CD4-positive, alpha-beta T cell treated with Interleukin-2 at 100 ng/mL for 4 hours (primary cell): ENCODE measurements around the gene DEPP1.

ENCODE experiments used
- DNase-seq: peaks from one replicate; pipeline ENCODE4 v3.0.0-alpha.2; 2020; ENCODE audit warnings: low spot score

The DEPP1 gene

DNA sequence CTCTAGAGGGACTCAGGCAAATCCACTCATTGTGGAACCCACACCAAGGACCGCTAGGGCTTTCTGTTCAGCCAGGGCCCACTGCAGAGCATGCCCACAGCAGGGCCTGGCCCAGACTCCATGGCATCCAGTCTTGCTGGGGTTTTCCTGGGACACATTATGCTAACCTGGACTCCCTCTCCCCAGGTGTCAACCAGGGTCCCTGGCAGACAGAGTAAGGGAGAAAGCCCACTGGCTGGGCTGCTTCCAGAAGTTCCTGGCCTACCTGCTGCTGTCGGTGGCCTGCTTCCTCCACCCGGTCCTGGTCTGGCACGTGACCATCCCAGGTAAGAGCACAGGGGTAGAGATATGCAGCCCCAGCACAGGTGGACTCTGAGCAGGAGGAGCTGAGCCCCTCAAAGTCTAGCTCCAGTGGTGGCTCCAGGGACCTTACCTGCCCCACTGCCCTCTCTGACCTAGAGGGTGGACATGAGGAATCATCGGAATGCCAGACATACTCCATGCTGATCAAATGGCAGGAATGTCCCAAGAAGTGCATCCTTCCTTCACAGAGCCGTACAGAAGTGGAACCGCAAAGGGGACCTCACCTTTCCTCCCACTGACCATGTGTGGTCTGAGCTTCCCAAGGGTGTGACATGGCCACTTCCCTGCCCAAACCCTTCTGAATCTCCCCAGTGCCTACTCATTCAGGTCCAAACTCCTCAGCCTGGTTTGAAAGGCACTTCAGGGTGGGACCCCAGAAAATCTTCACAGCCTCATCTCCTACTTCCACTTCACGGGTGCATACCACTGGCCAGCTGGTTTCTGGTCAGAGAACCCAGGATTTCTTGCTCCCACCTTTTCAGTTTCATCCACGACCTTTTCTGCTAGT, 44.9 kb downstream of the DEPP1 start:
- DNase-seq, result no peak

DNA sequence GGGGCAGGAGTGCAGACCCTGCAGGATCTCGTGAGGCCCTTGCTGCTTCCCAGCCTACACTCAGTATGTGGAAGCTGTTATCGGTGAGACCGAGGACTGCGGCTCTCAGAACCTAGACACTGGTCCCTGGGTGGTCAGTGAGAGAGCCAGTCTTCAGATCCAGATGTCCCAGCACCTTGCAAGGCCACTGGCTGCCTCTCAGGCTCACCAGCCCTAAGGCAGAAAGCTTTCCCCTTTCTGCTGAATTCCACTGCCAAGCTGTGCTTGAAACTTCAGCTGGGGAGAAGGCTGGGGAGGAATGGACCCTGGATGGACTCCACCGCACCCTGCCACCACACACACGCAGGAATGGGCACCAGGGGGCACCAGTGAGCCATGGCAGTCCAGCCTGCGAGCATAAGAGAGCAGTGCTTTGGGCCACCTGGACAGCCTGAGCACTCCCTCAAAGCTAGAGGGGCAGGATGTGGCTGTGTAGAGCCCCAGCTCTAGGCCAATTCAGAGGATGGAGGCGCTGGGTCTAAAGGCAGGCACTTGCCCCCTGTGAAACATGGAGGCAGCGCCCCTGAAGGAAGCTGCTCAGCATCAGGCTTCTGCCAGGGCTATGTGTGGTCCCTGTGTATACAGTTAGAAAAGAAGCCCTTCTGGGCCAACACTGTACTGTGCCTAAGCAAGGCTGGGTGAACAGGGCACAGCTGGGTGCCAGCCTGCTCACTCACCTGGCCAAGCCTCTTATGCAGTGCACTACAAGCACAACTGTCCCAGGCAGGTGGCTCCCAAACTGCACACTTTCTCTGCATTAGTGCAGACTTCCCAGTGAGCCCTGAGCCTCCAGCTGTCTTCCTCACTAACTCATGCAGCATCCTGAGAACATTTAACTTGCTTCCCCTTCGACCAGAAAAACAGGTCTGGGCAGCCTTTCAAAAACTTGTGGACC, 45.8 kb downstream of the DEPP1 start:
- peak; percentile 82 for DNase-seq

DNA sequence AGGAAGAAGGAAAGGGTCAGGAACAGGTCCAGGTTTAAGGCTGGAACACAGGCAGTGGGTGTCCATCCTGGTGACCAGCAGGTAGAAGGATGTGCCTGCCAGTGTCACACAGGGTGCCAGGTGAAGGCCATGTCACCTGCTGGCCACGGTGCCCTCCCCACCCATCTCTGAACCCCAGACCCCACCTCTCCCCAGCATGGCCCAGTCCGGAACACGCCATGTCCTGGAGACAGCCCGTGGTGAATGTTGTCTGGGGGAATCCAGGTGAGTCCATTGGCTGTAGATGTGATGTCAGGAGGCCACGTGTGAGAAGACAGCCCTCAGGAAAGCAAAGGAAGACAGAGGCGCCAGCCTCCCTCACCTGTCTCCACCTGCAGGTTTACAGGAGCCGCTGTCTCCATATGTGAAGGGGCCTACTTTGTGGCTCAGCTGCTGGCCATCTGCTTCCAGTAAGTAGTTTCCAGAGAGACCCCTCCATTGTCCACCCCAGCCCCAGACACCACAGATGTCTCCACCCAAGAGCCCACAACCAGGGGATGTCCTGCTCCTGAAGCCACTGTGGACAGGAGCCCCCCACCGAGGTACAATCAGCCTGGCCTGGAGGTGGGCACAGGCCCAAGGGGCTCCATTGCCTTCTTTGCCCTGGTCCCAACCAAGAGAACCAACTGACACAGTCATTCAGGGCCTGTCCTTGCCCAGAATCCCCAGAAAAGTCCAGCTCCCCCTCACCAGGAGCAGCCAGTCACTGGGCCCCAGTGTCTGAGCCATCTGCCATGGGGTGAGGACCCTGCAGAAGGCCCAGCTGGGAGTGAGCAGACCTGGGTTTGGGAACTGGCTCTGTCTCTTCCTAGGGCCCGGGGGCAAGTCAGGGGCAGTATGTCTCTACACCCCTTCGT, 46.7 kb downstream of the DEPP1 start:
- DNase-seq, result no peak

DNA sequence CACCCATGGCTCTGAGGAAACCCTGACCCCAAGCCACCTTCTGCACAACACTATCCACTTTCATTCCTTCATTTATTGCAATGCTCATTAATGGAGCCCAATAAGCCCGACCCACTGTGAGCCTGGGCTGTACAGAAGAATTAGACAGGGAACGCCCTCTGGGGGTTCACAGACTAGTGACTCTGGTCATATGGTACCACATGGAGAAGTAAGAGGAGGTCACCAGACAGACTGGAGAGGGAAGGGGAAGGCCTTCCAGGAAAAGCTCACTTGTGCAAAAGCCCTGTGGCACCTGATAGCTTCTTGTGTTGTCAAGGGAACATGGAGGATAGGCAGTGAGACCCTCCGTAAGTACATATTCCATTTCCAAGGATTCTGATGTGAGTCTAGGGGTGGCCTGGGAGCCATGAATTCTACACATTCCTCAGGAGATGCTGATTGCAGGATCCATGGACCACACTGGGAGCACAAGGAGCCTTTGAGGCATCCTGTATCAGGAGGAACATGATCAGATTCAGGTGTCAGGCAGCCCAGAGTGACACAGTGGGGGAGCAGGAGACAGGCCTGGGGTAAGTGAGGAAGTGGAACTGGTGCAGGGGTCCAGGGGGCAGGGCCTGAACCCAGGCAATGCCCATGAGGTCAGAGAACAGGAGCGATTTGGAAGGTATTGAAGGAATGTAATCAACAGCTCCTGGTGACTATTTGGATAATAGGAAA, 47.5 kb downstream of the DEPP1 start:
- no peak for DNase-seq

DNA sequence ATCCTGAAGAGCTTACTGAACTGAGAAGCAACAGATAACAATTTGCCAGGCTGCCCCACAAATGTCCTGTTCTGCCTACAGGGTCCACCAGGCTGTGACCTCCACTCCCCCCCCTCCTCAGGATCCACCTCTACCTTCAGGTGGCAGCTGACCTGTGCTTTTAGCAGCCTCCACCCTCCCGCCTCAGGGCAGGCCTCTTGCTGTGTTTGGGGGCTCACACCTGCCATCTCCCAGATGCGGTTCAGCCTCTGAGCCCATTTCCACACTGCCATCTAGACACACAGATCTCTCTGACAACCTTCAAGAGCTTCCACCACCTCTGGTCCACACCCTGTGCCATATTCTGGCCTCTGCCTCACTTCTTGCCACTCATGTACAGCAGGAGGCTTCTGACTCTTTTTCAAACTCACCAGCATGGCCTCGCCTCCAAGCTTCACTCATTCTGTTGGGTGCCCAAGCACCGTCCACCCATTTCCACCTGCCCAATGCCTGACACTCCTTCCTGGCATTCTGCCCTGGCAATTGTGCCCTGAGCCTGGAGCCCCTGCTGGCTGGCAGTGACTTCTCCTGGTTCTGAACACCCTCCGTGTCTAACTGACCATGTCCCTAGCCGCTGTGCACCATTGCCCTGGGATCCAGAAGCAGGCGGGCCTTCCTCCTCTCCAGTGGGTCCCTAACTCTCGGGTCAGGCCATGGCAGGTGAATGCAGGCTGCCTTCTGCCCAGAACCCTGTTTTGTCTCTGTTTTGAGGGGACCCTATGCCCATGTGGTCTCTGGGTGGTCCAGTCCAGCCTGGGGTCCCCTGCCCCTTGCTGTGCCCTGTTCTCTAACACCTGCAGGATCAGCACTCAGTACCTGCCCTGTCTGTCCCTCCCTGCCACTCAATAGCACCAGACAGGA, 49.0 kb downstream of the DEPP1 start:
- no peak for DNase-seq

DNA sequence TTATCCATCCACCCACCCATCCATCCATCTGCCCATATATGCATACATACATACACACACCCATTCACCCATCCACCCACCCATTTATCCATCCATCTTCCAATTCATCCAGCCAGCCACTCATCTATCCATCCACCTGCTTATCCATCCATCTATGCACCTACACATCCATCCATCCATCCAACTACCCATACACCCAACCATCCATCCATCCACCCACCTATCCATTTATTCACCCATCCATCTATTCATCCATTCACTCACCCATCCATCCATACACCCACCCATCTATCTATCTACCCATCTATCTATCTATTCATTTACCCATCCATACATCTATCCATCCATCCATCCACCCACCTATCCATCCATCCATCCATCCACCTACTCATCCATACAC, 50.1 kb downstream of the DEPP1 start:
- no peak for DNase-seq

DNA sequence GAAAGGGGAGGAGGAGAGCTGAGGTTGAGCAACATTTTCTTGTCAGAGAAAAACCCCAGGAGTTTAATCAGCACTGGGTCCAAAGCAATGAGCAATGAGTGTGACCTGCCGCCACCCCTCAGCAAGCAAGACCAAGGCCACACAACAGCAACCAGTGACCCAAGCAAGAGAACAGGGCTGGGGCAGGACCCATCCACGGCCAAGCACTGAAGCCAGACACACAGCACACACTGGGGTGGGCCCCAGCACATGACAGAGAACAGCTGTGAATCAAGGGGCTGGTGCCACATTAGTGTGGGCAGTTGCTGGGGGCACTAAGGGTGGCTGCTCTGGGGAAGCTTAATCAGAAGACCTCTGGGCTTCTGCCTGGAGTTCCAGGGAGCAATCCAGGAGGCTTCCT, 51.3 kb downstream of the DEPP1 start:
- DNase-seq, result no peak

DNA sequence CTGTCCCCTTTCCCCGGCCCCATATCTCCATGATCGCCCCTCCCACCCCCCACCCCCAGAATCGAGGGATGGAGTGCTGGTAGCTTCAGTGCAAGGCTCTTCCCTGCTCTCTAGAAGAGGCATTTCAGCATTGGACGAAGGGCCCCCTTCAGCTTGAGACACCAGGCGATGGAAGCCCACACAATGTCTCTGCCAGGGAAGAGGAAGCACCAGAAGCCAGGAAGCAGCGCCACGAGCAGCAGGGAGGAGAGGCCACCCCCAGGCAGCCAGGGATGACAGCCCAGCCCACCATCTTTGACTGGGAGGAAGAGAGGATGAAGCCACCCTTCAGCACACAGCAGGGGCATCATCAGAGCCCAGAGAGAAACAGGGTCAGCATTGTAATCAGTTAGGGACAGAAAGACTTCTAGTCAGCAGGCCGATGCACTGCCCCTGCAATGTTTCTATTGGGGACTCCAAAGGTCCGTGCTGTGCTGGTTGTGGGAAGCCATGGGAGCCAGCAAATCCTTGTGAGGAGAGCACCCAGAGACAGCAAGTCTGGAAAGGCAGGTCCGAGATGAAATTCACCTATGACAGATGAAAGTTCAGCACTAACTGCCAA, 51.8 kb downstream of the DEPP1 start:
- DNase-seq, result no peak
